A549 (cell line): ENCODE measurements around the gene FAM47E. TPM values are rescaled to one million over a fixed set of nuclear protein-coding genes. Genes with fewer than 3 reads are reported as not detected.

Experiments
- ATAC-seq, 2 experiments: fragments of 200-7000 bp in 1 of 2; fragments of >200 bp in 1 of 2; cut with Nextera tagmentation in 1 of 2; cut with Tn5 transposase in 1 of 2; 3 replicates each; pipeline versions ENCODE4 v1.8.0 to v1.9.1; 2018 to 2020; ENCODE audit warnings: mild to moderate bottlenecking in 1 of 2, moderate library complexity in 1 of 2
- CTCF ChIA-PET: fragments of 300-600 bp; sonication (Branson Sonifier 250); formaldehyde crosslinking; extraction: SDS; loops from one replicate; lab custom pipeline; 2021; ENCODE audit warnings: antibody characterized with exemption, inconsistent platforms; lab: Yijun Ruan, JAX
- POLR2A ChIA-PET: fragments of 350-600 bp; formaldehyde crosslinking; extraction: SDS; loops from one replicate; lab custom pipeline; 2021; ENCODE audit warnings: antibody characterized with exemption, inconsistent platforms; lab: Yijun Ruan, JAX
- DNase-seq, 2 experiments: peaks; one replicate each; pipeline versions ENCODE4 v3.0.0 to v3.0.0-alpha.2; 2011 to 2016; ENCODE audit warnings: low read depth in 1 of 2, low spot score in 1 of 2
- FAIRE-seq: peaks from 2 replicates; lab custom pipeline; 2011; peaks lifted over from hg19 to GRCh38; lab: Jason Lieb, UNC
- H3K27ac ChIP-seq, 2 experiments: fragments of >200 bp; sonication (Bioruptor Twin); formaldehyde crosslinking; 3 replicates each; pipeline ENCODE4 v1.5.1; 2016 to 2017
- H3K4me1 ChIP-seq: fragments of >200 bp; sonication (Bioruptor Twin); formaldehyde crosslinking; 3 replicates; pipeline ENCODE4 v1.6.1; 2016
- H3K4me2 ChIP-seq: fragments of >200 bp; sonication (Bioruptor Twin); formaldehyde crosslinking; 3 replicates; pipeline ENCODE4 v1.6.1; 2016
- H3K4me3 ChIP-seq: fragments of >200 bp; sonication (Bioruptor Twin); formaldehyde crosslinking; 3 replicates; pipeline ENCODE4 v1.5.1; 2016
- H3K9me3 ChIP-seq: fragments of >200 bp; sonication (Bioruptor Twin); formaldehyde crosslinking; 3 replicates; pipeline ENCODE4 v1.6.1; 2016
- BCL3 ChIP-seq: fragments of >200 bp; sonication (Bioruptor Twin); formaldehyde crosslinking; IDR thresholded peaks from 3 replicates; pipeline ENCODE4 v1.6.1; 2016
- CBX8 ChIP-seq: fragments of 200-600 bp; sonication (generic); IDR thresholded peaks from 2 replicates; pipeline ENCODE4 v1.6.1; 2016
- CEBPB ChIP-seq, 2 experiments: fragments of >200 bp in 1 of 2; sonication (Bioruptor Twin) in 1 of 2; formaldehyde crosslinking in 1 of 2; IDR thresholded peaks; 2 replicates each; pipeline ENCODE4 v1.6.1; 2012 to 2016
- CHD4 ChIP-seq: fragments of 200-600 bp; sonication (generic); IDR thresholded peaks from 2 replicates; pipeline ENCODE4 v1.6.1; 2016; ENCODE audit warnings: antibody characterized with exemption, mild to moderate bottlenecking, borderline replicate concordance
- EHF ChIP-seq: fragments of 250-450 bp; sonication (Bioruptor Pico); IDR thresholded peaks from 2 replicates; pipeline ENCODE4 v1.5.0; 2020; ENCODE audit warnings: mild to moderate bottlenecking
- FOXS1 ChIP-seq: fragments of 250-450 bp; sonication (Bioruptor Pico); IDR thresholded peaks from 2 replicates; pipeline ENCODE4 v1.5.0; 2020; ENCODE audit warnings: mild to moderate bottlenecking, moderate library complexity
- HDAC2 ChIP-seq: fragments of 200-600 bp; sonication (generic); IDR thresholded peaks from 2 replicates; pipeline ENCODE4 v1.6.1; 2016
- HEYL ChIP-seq: fragments of 250-450 bp; sonication (Bioruptor Pico); IDR thresholded peaks from 2 replicates; pipeline ENCODE4 v1.8.0; 2021; ENCODE audit warnings: mild to moderate bottlenecking, moderate library complexity
- HOXA7 ChIP-seq: fragments of 250-450 bp; sonication (Bioruptor Pico); IDR thresholded peaks from 2 replicates; pipeline ENCODE4 v1.5.0; 2020; ENCODE audit warnings: mild to moderate bottlenecking, moderate library complexity
- HOXB5 ChIP-seq: fragments of 250-450 bp; sonication (Bioruptor Pico); IDR thresholded peaks from 2 replicates; pipeline ENCODE4 v1.5.0; 2020; ENCODE audit warnings: mild to moderate bottlenecking, moderate library complexity
- MAZ ChIP-seq: fragments of 150-350 bp; IDR thresholded peaks from 2 replicates; pipeline ENCODE4 v1.6.1; 2014; ENCODE audit warnings: antibody characterized with exemption, low read depth, low read length, borderline replicate concordance
- NPAS2 ChIP-seq: fragments of 250-450 bp; sonication (Bioruptor Pico); IDR thresholded peaks from 2 replicates; pipeline ENCODE4 v1.8.0; 2022; ENCODE audit warnings: mild to moderate bottlenecking, moderate library complexity, borderline replicate concordance
- NR3C1 ChIP-seq: fragments of >200 bp; sonication (Bioruptor Twin); formaldehyde crosslinking; IDR thresholded peaks from 3 replicates; pipeline ENCODE4 v1.6.1; 2017
- PBX3 ChIP-seq: IDR thresholded peaks from 2 replicates; pipeline ENCODE4 v1.6.1; 2012
- PHF8 ChIP-seq: fragments of 200-600 bp; sonication (generic); IDR thresholded peaks from 2 replicates; pipeline ENCODE4 v1.6.1; 2016; ENCODE audit warnings: low read depth, mild to moderate bottlenecking, antibody characterized with exemption, moderate library complexity, borderline replicate concordance
- POLR2AphosphoS2 ChIP-seq: conservative IDR thresholded peaks from 2 replicates; pipeline ENCODE4 v1.6.1; 2012; ENCODE audit warnings: low read length, improper control_type of control experiment, inconsistent platforms
- RAD21 ChIP-seq, 2 experiments: fragments of >200 bp in 1 of 2; sonication (Bioruptor Twin) in 1 of 2; formaldehyde crosslinking in 1 of 2; IDR thresholded peaks in 1 of 2; conservative IDR thresholded peaks in 1 of 2; 2 replicates in 1 of 2; 3 replicates in 1 of 2; pipeline ENCODE4 v1.6.1; 2012 to 2018; ENCODE audit warnings: inconsistent platforms in 1 of 2
- RARB ChIP-seq: fragments of 250-450 bp; sonication (Bioruptor Pico); IDR thresholded peaks from 2 replicates; pipeline ENCODE4 v1.8.0; 2021; ENCODE audit warnings: mild to moderate bottlenecking, moderate library complexity
- RFX5 ChIP-seq: fragments of 450-650 bp; IDR thresholded peaks from 2 replicates; pipeline ENCODE4 v1.7.1; 2014; ENCODE audit warnings: antibody characterized with exemption, mild to moderate bottlenecking, moderate library complexity
- RNF2 ChIP-seq: fragments of 200-600 bp; sonication (generic); IDR thresholded peaks from 2 replicates; pipeline ENCODE4 v1.6.1; 2016; ENCODE audit warnings: low read depth, mild to moderate bottlenecking, antibody characterized with exemption, moderate library complexity, borderline replicate concordance
- TP53 ChIP-seq: fragments of 250-450 bp; sonication (Bioruptor Pico); IDR thresholded peaks from 2 replicates; pipeline ENCODE4 v1.5.0; 2021; ENCODE audit warnings: mild to moderate bottlenecking, moderate library complexity
- ZFP36 ChIP-seq: fragments of 450-650 bp; IDR thresholded peaks from 2 replicates; pipeline ENCODE4 v1.6.1; 2014; ENCODE audit warnings: borderline replicate concordance; ENCODE audit not compliant: partially characterized antibody
- ZSCAN20 ChIP-seq: fragments of 250-450 bp; sonication (Bioruptor Pico); IDR thresholded peaks from 2 replicates; pipeline ENCODE4 v1.8.0; 2022; ENCODE audit warnings: mild to moderate bottlenecking, moderate library complexity
- WGBS: methylation state at CpG from one replicate; pipeline ENCODE4 v1.1.6; 2017; ENCODE audit errors: missing lambda C conversion rate; 5-methylcytosine and 5-hydroxymethylcytosine counted together
- polyA plus RNA-seq, 4 experiments: library from polyadenylated mRNA; depleted of rRNA in 3 of 4; stranded (reverse); fragments of >200 nt; fragmentation: RNase III in 1 of 4; extraction: RNeasy Plus Mini Kit Qiagen cat#74134 plus additional on column Dnase treatment in 1 of 4; gene quantifications; 2 replicates in 3 of 4; 3 replicates in 1 of 4; pipeline ENCODE4 v1.2.3, GENCODE V29; 2011 to 2017
- TF ChIP-seq, protein P1 (sequence below): fragments of 450-650 bp; IDR thresholded peaks from 2 replicates; pipeline ENCODE4 v1.6.1; 2014; ENCODE audit warnings: antibody characterized with exemption
- TF ChIP-seq, protein P2 (sequence below): fragments of 200-600 bp; sonication (generic); IDR thresholded peaks from 2 replicates; pipeline ENCODE4 v1.6.1; 2016; ENCODE audit warnings: antibody characterized with exemption, mild to moderate bottlenecking, moderate library complexity
- TF ChIP-seq, protein P3 (sequence below): fragments of 150-350 bp; IDR thresholded peaks from 2 replicates; pipeline ENCODE4 v1.6.1; 2014; ENCODE audit warnings: low read depth, mild to moderate bottlenecking, low read length
- TF ChIP-seq, protein P4 (sequence below): IDR thresholded peaks from 2 replicates; pipeline ENCODE4 v1.6.1; 2012

FAM47E gene
- polyA plus RNA-seq, 2 of the 4 experiments (the other 2 are of a cell fraction) = 0.23 to 0.85 TPM

DNA sequence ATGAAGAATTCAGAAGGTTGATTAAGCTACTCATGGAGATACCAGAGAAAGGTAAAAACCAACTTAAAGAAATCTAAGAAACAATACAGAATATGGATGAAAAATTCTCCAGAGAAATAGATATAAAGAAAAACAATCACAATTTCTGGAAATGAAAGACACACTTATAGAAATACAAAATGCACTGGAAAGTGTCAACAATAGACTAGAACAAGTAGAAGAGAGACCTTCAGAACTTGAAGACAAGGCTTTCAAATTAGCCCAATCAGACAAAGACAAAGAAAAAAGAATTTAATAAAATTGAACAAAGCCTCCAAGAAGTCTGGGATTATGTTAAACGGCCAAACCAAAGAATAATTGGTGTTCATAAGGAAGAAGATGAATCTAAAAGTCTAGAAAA lies 64.6 kb downstream of the FAM47E start:
- POLR2A ChIA-PET = no interaction called here
- Histone ChIP-seq H3K27ac (no peak overlapping the region), H3K4me1 (no peaks in the 10 kb centered on the region), H3K4me3 (no peak overlapping the region), H3K9me3 (peaks cover 11% of the 10 kb centered on the region; the same call in 1 of the 3 replicates), H3K4me2 (no peak overlapping the region)
- FAIRE-seq (no peak), DNase-seq (no peak)
- CTCF ChIA-PET = interaction anchor here (1.0 kb wide), 2 partner anchors 10 to 137 kb away, joined by 3 to 4 read pairs; partner anchors contain the start of gene STBD1
- WGBS = 4% methylated on average over 1 of the region's 1 CpG
- TF ChIP-seq CEBPB (IDR thresholded peaks at IDR 0.05) (no peak), NPAS2 (CRISPR knock-in tag) (no peak), PBX3 (no peak), CHD4 (no peak), HOXA7 (CRISPR knock-in tag) (no peak), RNF2 (no peak), HDAC2 (no peak), CBX8 (no peak), BCL3 (no peak), FOXS1 (CRISPR knock-in tag) (no peak), EHF (CRISPR knock-in tag) (no peak), ZSCAN20 (CRISPR knock-in tag) (no peak), ZFP36 (no peak)
- TF ChIP-seq, protein P1, sequence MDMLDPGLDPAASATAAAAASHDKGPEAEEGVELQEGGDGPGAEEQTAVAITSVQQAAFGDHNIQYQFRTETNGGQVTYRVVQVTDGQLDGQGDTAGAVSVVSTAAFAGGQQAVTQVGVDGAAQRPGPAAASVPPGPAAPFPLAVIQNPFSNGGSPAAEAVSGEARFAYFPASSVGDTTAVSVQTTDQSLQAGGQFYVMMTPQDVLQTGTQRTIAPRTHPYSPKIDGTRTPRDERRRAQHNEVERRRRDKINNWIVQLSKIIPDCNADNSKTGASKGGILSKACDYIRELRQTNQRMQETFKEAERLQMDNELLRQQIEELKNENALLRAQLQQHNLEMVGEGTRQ = no peak
- TF ChIP-seq, protein P2, sequence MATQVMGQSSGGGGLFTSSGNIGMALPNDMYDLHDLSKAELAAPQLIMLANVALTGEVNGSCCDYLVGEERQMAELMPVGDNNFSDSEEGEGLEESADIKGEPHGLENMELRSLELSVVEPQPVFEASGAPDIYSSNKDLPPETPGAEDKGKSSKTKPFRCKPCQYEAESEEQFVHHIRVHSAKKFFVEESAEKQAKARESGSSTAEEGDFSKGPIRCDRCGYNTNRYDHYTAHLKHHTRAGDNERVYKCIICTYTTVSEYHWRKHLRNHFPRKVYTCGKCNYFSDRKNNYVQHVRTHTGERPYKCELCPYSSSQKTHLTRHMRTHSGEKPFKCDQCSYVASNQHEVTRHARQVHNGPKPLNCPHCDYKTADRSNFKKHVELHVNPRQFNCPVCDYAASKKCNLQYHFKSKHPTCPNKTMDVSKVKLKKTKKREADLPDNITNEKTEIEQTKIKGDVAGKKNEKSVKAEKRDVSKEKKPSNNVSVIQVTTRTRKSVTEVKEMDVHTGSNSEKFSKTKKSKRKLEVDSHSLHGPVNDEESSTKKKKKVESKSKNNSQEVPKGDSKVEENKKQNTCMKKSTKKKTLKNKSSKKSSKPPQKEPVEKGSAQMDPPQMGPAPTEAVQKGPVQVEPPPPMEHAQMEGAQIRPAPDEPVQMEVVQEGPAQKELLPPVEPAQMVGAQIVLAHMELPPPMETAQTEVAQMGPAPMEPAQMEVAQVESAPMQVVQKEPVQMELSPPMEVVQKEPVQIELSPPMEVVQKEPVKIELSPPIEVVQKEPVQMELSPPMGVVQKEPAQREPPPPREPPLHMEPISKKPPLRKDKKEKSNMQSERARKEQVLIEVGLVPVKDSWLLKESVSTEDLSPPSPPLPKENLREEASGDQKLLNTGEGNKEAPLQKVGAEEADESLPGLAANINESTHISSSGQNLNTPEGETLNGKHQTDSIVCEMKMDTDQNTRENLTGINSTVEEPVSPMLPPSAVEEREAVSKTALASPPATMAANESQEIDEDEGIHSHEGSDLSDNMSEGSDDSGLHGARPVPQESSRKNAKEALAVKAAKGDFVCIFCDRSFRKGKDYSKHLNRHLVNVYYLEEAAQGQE = no peak
- TF ChIP-seq, protein P3, sequence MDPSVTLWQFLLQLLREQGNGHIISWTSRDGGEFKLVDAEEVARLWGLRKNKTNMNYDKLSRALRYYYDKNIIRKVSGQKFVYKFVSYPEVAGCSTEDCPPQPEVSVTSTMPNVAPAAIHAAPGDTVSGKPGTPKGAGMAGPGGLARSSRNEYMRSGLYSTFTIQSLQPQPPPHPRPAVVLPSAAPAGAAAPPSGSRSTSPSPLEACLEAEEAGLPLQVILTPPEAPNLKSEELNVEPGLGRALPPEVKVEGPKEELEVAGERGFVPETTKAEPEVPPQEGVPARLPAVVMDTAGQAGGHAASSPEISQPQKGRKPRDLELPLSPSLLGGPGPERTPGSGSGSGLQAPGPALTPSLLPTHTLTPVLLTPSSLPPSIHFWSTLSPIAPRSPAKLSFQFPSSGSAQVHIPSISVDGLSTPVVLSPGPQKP = no peak
- TF ChIP-seq, all 56 proteins: peak for 0
- ATAC-seq = no peak

GRCh38 chr4:76322236-76322635 lies 70.7 kb downstream of the FAM47E start:
- no peaks in the 10 kb centered on the region for H3K4me1 ChIP-seq
- ATAC-seq (no peak), DNase-seq (no peak), FAIRE-seq (no peak)
- CTCF ChIA-PET = no interaction called here
- POLR2A ChIA-PET = no interaction called here
- no peak for TF ChIP-seq NPAS2 (CRISPR knock-in tag)
- no peak for TF ChIP-seq ZSCAN20 (CRISPR knock-in tag)
- no peak for TF ChIP-seq PHF8
- TF ChIP-seq EHF (CRISPR knock-in tag) = no peak
- no peak for TF ChIP-seq HOXB5 (CRISPR knock-in tag)
- TF ChIP-seq POLR2AphosphoS2 = no peak
- TF ChIP-seq CBX8 = no peak
- no peak for TF ChIP-seq RFX5
- TF ChIP-seq HEYL (CRISPR knock-in tag) = no peak
- TF ChIP-seq NR3C1 = no peak
- TF ChIP-seq, protein P4, sequence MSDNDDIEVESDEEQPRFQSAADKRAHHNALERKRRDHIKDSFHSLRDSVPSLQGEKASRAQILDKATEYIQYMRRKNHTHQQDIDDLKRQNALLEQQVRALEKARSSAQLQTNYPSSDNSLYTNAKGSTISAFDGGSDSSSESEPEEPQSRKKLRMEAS = no peak
- no peak for TF ChIP-seq RAD21 (conservative IDR thresholded peaks at IDR 0.05 in 1 of 2, IDR thresholded peaks at IDR 0.05 in 1 of 2)
- TF ChIP-seq MAZ = no peak
- TF ChIP-seq TP53 = no peak
- no peak for TF ChIP-seq RARB (CRISPR knock-in tag)
- peaks cover 30% of the 10 kb centered on the region for H3K9me3 ChIP-seq
- no peak overlapping the region for H3K4me3 ChIP-seq
- 22% methylated on average over 3 of the region's 3 CpGs for WGBS
- no peak overlapping the region for H3K4me2 ChIP-seq
- H3K27ac ChIP-seq = no peak overlapping the region
